COLO829 (cell line): ENCODE measurements around the gene FAHD2B.
"Not testable (repeated sequence)": the region's sequence is repeated elsewhere in the genome, so short reads cannot be mapped to it uniquely, and the experiment has no call there.

ENCODE experiments used
- DNase-seq: peaks from one replicate; pipeline ENCODE4 v3.0.0; 2012; ENCODE audit warnings: low spot score

FAHD2B gene

DNA sequence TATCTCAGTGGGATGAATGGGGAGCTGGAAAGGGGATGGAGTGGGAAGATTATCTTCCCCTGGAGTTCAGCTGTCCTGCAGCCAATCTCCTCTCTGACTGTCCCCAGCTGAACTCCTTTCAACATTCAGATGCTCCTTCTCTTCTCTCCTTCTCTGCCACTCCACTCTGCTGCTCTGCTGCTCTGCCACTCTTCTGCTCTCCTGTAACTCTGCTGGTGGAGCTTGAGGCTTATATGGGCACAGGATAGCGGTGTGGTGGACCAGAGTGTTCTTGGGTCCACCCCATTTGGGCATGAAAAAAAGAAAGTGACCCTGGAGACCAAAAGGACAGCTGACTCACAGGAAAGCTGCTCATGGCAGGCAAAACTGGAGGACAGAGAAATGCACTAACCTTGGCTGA lies 26.6 kb downstream of the FAHD2B start:
- DNase-seq = no peak

DNA sequence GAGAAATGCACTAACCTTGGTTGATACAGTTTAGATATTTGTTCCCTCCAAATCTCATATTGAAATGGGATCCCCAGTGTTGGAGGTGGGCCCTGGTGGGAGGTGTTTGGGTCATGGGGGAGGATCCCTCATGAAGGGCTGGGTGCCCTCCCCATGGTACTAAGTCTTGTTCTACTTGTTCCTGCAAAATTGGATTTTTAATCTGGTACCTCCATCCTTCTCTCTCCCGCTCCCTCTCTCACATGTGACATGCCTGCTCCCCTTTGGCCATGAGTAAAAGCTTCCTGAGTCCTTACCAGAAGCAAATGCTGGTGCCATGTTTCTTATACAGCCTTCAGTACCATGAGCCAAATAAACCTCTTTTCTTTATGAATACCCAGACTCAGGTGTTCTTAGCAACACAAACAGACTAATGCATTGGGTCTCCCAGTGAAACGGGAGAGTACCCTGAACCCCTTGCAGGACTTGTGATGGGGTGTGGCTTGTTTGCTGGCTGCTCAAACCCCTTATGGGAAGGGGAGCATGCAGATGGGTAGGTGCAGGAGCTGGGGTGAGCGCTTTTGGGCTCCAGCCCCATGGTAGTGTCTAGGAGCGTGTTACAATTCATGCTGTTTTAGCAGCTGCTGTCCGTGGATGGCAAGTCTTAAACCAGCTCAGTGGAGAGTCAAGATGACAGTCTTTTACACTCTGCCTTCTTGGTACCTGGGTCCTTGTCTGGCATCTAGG lies 27.2 kb downstream of the FAHD2B start:
- DNase-seq = no peak

GRCh38 chr2:97066030-97066429 lies 28.7 kb downstream of the FAHD2B start:
- DNase-seq = not testable (repeated sequence)

GRCh38 chr2:97062020-97062419 lies 32.7 kb downstream of the FAHD2B start:
- not testable (repeated sequence) for DNase-seq

GRCh38 chr2:97059782-97060181 lies 34.9 kb downstream of the FAHD2B start:
- not testable (repeated sequence) for DNase-seq

DNA sequence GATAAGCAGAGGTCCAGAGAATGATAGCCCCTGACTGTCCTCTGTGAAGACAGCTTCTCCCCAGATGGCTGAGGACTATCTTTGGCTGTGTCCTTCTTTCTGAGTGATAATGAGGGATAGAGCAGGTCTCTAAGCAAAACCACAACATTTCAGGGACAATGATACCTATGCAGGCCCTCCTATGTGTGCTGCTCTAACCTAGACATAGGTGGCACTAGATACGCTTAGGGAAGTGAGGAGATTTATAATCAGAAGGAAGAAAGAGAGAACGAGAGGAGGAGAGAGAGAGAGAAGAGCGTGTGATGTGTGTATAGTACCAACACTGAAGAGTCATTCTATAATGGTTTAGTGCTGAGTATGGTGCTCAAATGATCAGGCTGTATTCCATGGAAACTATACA lies 38.5 kb downstream of the FAHD2B start:
- DNase-seq = not testable (repeated sequence)

- not testable (repeated sequence) for DNase-seq
These were observed 44.6 kb downstream of the FAHD2B start for GRCh38 chr2:97050032-97050431.

GRCh38 chr2:97048448-97048847 lies 46.2 kb downstream of the FAHD2B start:
- not testable (repeated sequence) for DNase-seq

DNA sequence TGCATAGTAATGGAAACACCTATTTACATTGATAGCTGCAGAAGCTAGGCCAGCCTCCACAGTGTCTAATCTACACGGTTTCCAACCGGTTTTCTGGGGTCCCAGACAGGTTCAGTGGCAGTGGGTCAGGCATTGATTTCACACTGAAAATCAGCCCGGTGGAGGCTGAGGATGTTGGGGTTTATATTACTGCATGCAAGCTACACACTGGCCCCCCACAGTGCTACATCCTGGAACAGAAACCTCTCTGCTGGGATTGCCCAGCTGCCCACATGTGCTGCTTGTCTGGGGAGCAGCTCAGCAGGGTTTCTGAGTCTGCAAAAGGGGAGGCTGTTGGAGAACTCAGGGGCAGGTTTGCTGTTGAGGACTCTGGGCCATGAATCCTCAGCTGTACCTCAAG lies 48.0 kb downstream of the FAHD2B start:
- not testable (repeated sequence) for DNase-seq

GRCh38 chr2:97045895-97046499 lies 48.7 kb downstream of the FAHD2B start:
- not testable (repeated sequence) for DNase-seq
